Neural cell (in vitro differentiated cells): ENCODE data around the gene GFRA1.

ENCODE experiments used
- CTCF ChIP-seq: fragments of 450-650 bp; IDR thresholded peaks from 2 replicates; pipeline ENCODE4 v1.5.1; 2014; ENCODE audit warnings: antibody characterized with exemption, mild to moderate bottlenecking, moderate library complexity; ENCODE audit not compliant: poor library complexity, severe bottlenecking
- EP300 ChIP-seq: fragments of 450-650 bp; conservative IDR thresholded peaks from 2 replicates; pipeline ENCODE4 v1.6.1; 2014; ENCODE audit warnings: antibody characterized with exemption, mild to moderate bottlenecking, moderate library complexity; ENCODE audit not compliant: poor library complexity, severe bottlenecking
- POLR2AphosphoS5 ChIP-seq: IDR thresholded peaks from 2 replicates; pipeline ENCODE4 v1.6.1; 2012

GRCh38 chr10:116073001-116073400 is 200.0 kb downstream of the GFRA1 start:
- TF ChIP-seq CTCF (no peak), POLR2AphosphoS5 (peak; percentile 80), EP300 (peak; percentile 57)
